ENCODE results near the gene OR2M7. TPM values are rescaled to one million over a fixed set of nuclear protein-coding genes. Genes with fewer than 3 reads are reported as not detected.

The OR2M7 gene, protein sequence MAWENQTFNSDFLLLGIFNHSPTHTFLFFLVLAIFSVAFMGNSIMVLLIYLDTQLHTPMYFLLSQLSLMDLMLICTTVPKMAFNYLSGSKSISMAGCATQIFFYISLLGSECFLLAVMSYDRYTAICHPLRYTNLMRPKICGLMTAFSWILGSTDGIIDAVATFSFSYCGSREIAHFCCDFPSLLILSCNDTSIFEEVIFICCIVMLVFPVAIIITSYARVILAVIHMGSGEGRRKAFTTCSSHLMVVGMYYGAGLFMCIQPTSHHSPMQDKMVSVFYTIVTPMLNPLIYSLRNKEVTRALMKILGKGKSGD
- not detected in 2 replicates for total RNA-seq

GRCh38 chr1:248324468-248324867 is at the start of gene OR2M7:
Gene OR2M7, minus strand, starts transcription at chr1:248324568. Its CDS starts 0 bp downstream, at chr1:248324568.

GRCh38 chr1:248361121-248361715 is 36.9 kb upstream of the OR2M7 start, which contains the start of gene OR2T4:
Gene OR2T4, plus strand, starts transcription at chr1:248361665. Its CDS starts 0 bp downstream, at chr1:248361665.

GRCh38 chr1:248348475-248348874 is 24.1 kb upstream of the OR2M7 start, which contains the start of gene OR14C36:
Gene OR14C36, plus strand, starts transcription at chr1:248348775. Its CDS starts 0 bp downstream, at chr1:248348775.

GRCh38 chr1:248303324-248303723 is 21.0 kb downstream of the OR2M7 start, which contains the start of gene OR2T12:
Gene OR2T12, minus strand, starts transcription at chr1:248303424. Its CDS starts 7,846 bp downstream, at chr1:248295578.

GRCh38 chr1:248277876-248278275 is 46.5 kb downstream of the OR2M7 start, which contains the start of gene OR2T33:
Gene OR2T33, minus strand, starts transcription at chr1:248277976. Its CDS starts 4,162 bp downstream, at chr1:248273814.

Other genes with a start within 250 kb of the OR2M7 start
- gene OR2L13, start 229.4 kb downstream of the OR2M7 start, total RNA-seq = not detected in 2 replicates
- gene OR2M5, start 179.4 kb downstream of the OR2M7 start, total RNA-seq = not detected in 2 replicates
- not detected in 2 replicates for gene OR2M2, start 149.7 kb downstream of the OR2M7 start, total RNA-seq
- not detected in 2 replicates for gene OR2M3, start 127.3 kb downstream of the OR2M7 start, total RNA-seq
- gene OR2M4, start 93.2 kb downstream of the OR2M7 start, total RNA-seq = not detected in 2 replicates
- gene OR2T33, start 46.6 kb downstream of the OR2M7 start, total RNA-seq = not detected in 2 replicates
- not detected in 2 replicates for gene OR2T12, start 21.1 kb downstream of the OR2M7 start, total RNA-seq
- gene OR14C36, start 24.2 kb upstream of the OR2M7 start, total RNA-seq = not detected in 2 replicates
- not detected in 2 replicates for gene OR2T4, start 37.1 kb upstream of the OR2M7 start, total RNA-seq
- not detected in 2 replicates for gene OR2T6, start 51.2 kb upstream of the OR2M7 start, total RNA-seq
- not detected in 2 replicates for gene OR2T1, start 78.5 kb upstream of the OR2M7 start, total RNA-seq
- gene OR2T2, start 121.1 kb upstream of the OR2M7 start, total RNA-seq = not detected in 2 replicates
- not detected in 2 replicates for gene OR2T3, start 148.8 kb upstream of the OR2M7 start, total RNA-seq
- not detected in 2 replicates for gene OR2T5, start 164.0 kb upstream of the OR2M7 start, total RNA-seq
- gene OR2G6, start 183.5 kb upstream of the OR2M7 start, total RNA-seq = not detected in 2 replicates
- gene OR2T29, start 238.2 kb upstream of the OR2M7 start, total RNA-seq = not detected in 2 replicates

All from subcutaneous preadipocyte (primary cell).